RWPE1 (cell line): ENCODE measurements around the gene MCM7.
"Not testable (repeated sequence)": the region's sequence is repeated elsewhere in the genome, so short reads cannot be mapped to it uniquely, and the experiment has no call there.

Experiments
- CTCF ChIA-PET: fragments of 350-600 bp; sonication (Branson Sonifier 250); formaldehyde crosslinking; extraction: SDS; loops from one replicate; lab custom pipeline; 2021; lab: Yijun Ruan, JAX
- POLR2A ChIA-PET: fragments of 400-600 bp; formaldehyde crosslinking; extraction: SDS; loops from one replicate; lab custom pipeline; 2020; ENCODE audit warnings: antibody characterized with exemption; ENCODE audit not compliant: low non-redundant PET; lab: Yijun Ruan, JAX
- DNase-seq: peaks from one replicate; pipeline ENCODE4 v3.0.0; 2012; ENCODE audit warnings: low spot score
- H3K27ac ChIP-seq: fragments of 450-650 bp; 2 replicates; pipeline ENCODE4 v1.5.1; 2017
- CTCF ChIP-seq: fragments of 450-650 bp; conservative IDR thresholded peaks from 2 replicates; pipeline ENCODE4 v1.5.1; 2017; ENCODE audit warnings: low read depth, mild to moderate bottlenecking

MCM7 gene

GRCh38 chr7:100141555-100141949, 40.4 kb upstream of the MCM7 start:
- no peak for TF ChIP-seq CTCF
- H3K27ac ChIP-seq = no peak overlapping the region
- CTCF ChIA-PET = interaction anchor here (0.7 kb wide), 1 partner anchor 11 kb away, joined by 6 read pairs; no protein-coding TSS in a partner anchor
- POLR2A ChIA-PET = interaction anchor here (0.8 kb wide), 1 partner anchor 208 kb away, joined by 3 read pairs; no protein-coding TSS in a partner anchor
- no peak for DNase-seq

DNA sequence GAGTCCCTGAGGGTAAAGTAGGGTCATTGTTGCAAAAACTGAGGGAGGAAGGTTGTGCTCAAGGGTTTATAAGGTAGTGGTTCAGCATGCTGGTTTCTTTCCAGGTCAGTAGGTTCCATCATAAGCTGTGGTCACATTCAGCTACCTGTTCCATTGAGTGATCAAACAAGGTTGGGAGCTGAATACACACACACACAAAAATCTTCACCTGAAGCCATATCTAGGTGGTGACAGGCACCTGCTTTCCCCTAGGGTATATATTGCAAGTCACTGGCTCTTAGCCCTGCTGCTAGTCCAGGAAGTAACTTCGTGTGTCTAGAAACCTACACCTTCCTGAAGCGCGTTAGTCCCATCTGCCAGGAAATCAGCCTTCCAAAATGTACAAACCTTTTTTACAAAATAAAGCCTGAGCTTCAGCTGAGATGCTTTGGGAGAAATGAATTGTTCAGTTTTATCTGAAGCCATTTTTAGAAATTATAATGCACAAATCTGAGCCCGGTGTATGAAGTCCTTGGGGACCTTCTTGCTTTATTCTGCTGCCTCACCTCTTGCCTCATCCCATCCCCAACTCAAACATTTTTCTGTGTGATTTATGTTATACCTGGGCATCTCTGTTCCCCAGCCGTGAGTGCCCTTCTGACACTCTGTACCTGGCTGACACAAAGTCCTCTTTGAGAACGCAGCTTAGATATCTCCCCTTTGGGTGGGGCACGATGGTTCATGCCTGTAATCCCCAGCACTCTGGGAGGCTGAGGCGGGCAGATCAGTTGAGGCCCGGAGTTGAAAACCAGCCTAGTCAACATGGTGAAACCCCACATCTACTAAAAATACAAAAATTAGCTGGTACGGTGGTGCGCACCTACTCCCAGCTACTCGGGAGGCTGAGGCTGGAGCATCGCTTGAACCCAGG, 36.9 kb upstream of the MCM7 start:
- no peak for TF ChIP-seq CTCF
- H3K27ac ChIP-seq = no peak overlapping the region
- DNase-seq = no peak
- ChIA-PET CTCF (interaction anchor here (0.6 to 0.7 kb wide), 3 partner anchors 7 to 123 kb away, joined by 4 to 6 read pairs (median 5); no protein-coding TSS in a partner anchor), POLR2A (no interaction called here)

- no peak overlapping the region for H3K27ac ChIP-seq
- peak; percentile 97 for TF ChIP-seq CTCF
- ChIA-PET POLR2A (interaction anchor here (0.6 kb wide), 2 partner anchors 14 to 25 kb away, joined by 3 to 6 read pairs; no protein-coding TSS in a partner anchor), CTCF (interaction anchor here (0.5 to 1.1 kb wide), 13 partner anchors 22 to 574 kb away, joined by 3 to 7 read pairs (median 3); partner anchors contain the start of gene GPC2)
- DNase-seq = peak; percentile 77
Measured at GRCh38 chr7:100132697-100133151, 31.5 kb upstream of the MCM7 start.

GRCh38 chr7:100132126-100132525, 30.9 kb upstream of the MCM7 start:
- POLR2A ChIA-PET = interaction anchor here (0.6 kb wide), 1 partner anchor 25 kb away, joined by 3 read pairs; no protein-coding TSS in a partner anchor
- DNase-seq = no peak
- no peak overlapping the region for H3K27ac ChIP-seq
- TF ChIP-seq CTCF = no peak
- CTCF ChIA-PET = interaction anchor here (0.7 to 1.2 kb wide), 8 partner anchors 22 to 288 kb away, joined by 3 to 7 read pairs (median 4); partner anchors contain the start of gene GPC2

- CTCF ChIA-PET = interaction anchor here (0.5 to 1.6 kb wide), 13 partner anchors 8 to 289 kb away, joined by 3 to 6 read pairs (median 4); partner anchors contain the start of genes AP4M1, MCM7, PVRIG and STAG3
- no peak for DNase-seq
- TF ChIP-seq CTCF = peak; percentile 98
- no peak overlapping the region for H3K27ac ChIP-seq
- POLR2A ChIA-PET = no interaction called here
Measured at GRCh38 chr7:100130608-100131453, 29.6 kb upstream of the MCM7 start.

DNA sequence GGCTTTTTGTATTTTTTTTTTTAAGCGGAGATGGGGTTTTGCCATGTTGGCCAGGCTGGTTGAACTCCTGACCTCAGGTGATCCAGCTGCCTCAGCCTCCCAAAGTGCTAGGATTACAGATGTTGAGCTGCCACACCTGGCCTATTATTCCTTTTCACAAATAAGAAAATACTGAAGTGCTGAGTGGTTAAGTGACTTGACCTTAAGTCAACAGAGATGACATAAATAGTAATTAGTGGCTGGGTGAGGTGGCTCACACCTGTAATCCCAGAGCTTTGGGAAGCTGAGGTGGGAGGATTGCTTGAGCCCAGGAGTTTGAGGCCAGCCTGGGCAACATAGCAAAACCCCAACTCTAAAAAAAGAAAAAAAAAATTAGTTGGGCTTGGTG, 29.0 kb upstream of the MCM7 start:
- DNase-seq, H3K27ac ChIP-seq, POLR2A ChIA-PET: not testable (repeated sequence)
- CTCF ChIA-PET = interaction anchor here (0.5 to 1.6 kb wide), 9 partner anchors 9 to 1191 kb away, joined by 3 to 6 read pairs (median 4); partner anchors contain the start of gene STAG3
